ENCODE data around the gene VAC14. TPM values are rescaled to one million over a fixed set of nuclear protein-coding genes. Genes with fewer than 3 reads are reported as not detected.

VAC14 gene
- total RNA-seq, 1 donor, result 37.1 TPM

DNA sequence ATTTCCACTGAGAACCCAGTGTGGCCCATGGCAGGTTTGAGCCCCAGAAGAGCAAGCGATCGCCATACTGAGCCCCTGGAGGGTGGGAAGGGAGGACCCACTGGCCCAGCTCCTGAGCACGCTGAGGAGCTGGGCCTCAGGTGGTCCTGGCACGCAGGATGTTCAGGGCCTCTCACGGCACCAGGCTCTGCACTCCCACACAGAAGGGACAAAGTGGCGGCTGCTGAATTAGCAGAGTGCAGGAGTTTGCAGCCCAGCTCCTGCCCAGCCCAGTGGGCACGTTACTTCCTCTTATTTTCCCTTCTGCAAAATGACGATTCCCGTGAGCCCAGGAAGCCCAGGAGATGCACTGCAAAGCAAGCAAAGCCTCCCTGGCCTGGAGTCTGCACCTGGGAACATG is 72.8 kb downstream of the VAC14 start:
- no peak for DNase-seq (ENCODE audit: low read depth)
- H3K4me3 ChIP-seq (ENCODE audit: low read depth, low read length), result no peak overlapping the region
- TF ChIP-seq CTCF (IDR thresholded peaks at IDR 0.05; ENCODE audit: insufficient read depth, low read depth, low read length), result no peak

- no peak overlapping the region for H3K4me3 ChIP-seq (ENCODE audit: low read depth, low read length)
- no peak for TF ChIP-seq CTCF (IDR thresholded peaks at IDR 0.05; ENCODE audit: insufficient read depth, low read depth, low read length)
- no peak for DNase-seq (ENCODE audit: low read depth)
These were observed 74.0 kb downstream of the VAC14 start for GRCh38 chr16:70726892-70727361.

GRCh38 chr16:70725912-70726828 is 74.8 kb downstream of the VAC14 start:
- H3K4me3 ChIP-seq (ENCODE audit: low read depth, low read length), result no peak overlapping the region
- peak; percentile 71 for DNase-seq (ENCODE audit: low read depth)
- TF ChIP-seq CTCF (IDR thresholded peaks at IDR 0.05; ENCODE audit: insufficient read depth, low read depth, low read length), result no peak

GRCh38 chr16:70725024-70725911 is 75.7 kb downstream of the VAC14 start:
- DNase-seq (ENCODE audit: low read depth), result peak; percentile 67
- H3K4me3 ChIP-seq (ENCODE audit: low read depth, low read length), result no peak overlapping the region
- no peak for TF ChIP-seq CTCF (IDR thresholded peaks at IDR 0.05; ENCODE audit: insufficient read depth, low read depth, low read length)

GRCh38 chr16:70724146-70725023 is 76.6 kb downstream of the VAC14 start:
- H3K4me3 ChIP-seq (ENCODE audit: low read depth, low read length), result no peak overlapping the region
- DNase-seq (ENCODE audit: low read depth), result no peak
- no peak for TF ChIP-seq CTCF (IDR thresholded peaks at IDR 0.05; ENCODE audit: insufficient read depth, low read depth, low read length)

DNA sequence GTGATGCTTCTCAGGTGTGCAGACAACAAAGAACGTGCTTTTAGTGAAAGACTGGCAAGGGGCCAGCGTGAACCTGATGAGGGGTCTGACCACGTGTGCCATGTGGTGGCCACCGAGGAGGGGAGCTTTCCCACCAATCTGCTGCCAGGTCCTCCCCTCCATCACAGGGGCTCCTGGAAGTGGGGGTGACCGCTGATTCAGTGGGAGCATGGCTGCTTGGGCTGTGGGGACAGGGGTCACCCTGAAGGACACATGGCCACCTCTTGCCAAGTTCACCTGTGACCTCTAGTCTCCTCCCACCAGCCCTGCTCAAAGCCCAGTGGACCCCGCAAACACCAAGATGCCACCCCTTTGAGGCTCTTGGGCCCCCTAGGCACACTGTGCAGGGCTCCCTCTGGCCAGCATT is 77.2 kb downstream of the VAC14 start:
- DNase-seq (ENCODE audit: low read depth), result no peak
- H3K4me3 ChIP-seq (ENCODE audit: low read depth, low read length), result no peak overlapping the region
- TF ChIP-seq CTCF (IDR thresholded peaks at IDR 0.05; ENCODE audit: insufficient read depth, low read depth, low read length), result no peak

Measured in fibroblast of villous mesenchyme (primary cell).